ENCODE data around the gene PLBD2. TPM values are rescaled to one million over a fixed set of nuclear protein-coding genes. Genes with fewer than 3 reads are reported as not detected.

Gene PLBD2
- total RNA-seq, 6 experiments from 2014 or later: 49.8 to 64.3 (median 54.6) TPM

DNA sequence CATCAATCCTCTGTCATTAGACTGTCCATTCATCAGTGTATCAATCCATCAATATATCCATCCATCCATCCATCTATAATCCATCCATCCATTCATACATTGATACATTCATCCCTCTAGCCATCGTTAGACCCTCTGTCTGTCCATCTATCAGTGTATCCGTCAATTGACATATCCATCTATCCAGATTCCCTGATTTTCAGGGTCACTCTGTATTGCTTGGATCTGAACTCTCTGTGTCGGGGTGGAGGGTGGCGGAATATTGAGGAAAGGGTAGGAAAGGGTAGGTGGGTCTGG is 80.9 kb downstream of the PLBD2 start:
- Mint-ChIP-seq H3K27me3 (ENCODE audit: insufficient read depth) (peaks cover 5% of the 10 kb centered on the region), H3K27ac (no peak overlapping the region), H3K9me3 (no peaks in the 10 kb centered on the region), H3K36me3 (ENCODE audit: low read depth) (no peaks in the 10 kb centered on the region), H3K4me1 (ENCODE audit: low read depth) (no peaks in the 10 kb centered on the region), H3K4me3 (no peak overlapping the region)
- no peak for DNase-seq
- TF ChIP-seq CTCF (IDR thresholded peaks at IDR 0.05): no peak

DNA sequence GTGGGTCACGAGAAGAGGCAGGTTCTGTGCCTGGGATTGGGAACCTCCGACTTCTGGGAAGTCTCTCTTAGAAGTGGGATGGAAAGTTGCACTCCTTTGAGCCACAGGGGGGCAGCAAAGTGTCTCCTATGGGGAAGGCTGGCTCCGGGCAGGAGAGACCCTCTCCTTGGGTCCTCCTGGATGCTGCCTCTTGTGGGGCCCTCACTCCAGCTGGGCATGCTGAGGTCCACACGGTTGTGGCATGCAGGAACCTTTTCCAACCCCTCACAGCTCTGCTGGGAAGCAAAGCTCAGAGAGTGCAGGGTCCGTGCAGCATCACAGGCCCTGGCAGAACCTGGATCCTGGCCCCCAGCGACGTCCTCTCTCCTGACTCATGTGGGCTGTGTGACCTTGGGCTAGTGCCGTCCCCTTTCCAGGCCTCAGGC is 81.2 kb downstream of the PLBD2 start:
- H3K27me3 Mint-ChIP-seq (ENCODE audit: insufficient read depth): peaks cover 5% of the 10 kb centered on the region
- no peak overlapping the region for H3K27ac Mint-ChIP-seq
- no peak overlapping the region for H3K4me3 Mint-ChIP-seq
- peak; percentile 30 for DNase-seq
- H3K9me3 Mint-ChIP-seq: no peaks in the 10 kb centered on the region
- no peaks in the 10 kb centered on the region for H3K36me3 Mint-ChIP-seq (ENCODE audit: low read depth)
- TF ChIP-seq CTCF (IDR thresholded peaks at IDR 0.05): peak; percentile 82
- no peaks in the 10 kb centered on the region for H3K4me1 Mint-ChIP-seq (ENCODE audit: low read depth)

DNA sequence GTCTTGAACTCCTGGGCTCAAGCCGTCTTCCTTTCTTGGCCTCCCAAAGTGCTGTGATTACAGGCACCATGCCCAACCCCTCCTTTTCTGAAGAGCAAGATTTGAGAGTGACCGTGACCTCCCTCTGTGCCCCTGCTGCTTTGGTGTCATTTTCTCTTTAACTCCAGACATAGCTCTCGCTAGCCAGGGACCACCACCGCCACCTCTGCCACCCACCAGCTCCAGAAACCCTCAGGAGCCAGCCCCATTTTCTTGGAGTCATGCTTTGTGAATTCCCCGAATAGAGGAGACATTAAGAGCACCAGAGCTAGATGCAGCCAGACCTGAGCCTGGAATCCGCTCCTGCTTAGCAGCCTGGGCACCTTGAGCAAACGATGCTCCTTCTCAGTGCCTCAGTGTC is 81.9 kb downstream of the PLBD2 start:
- DNase-seq: no peak
- H3K27me3 Mint-ChIP-seq (ENCODE audit: insufficient read depth): peaks cover 7% of the 10 kb centered on the region
- TF ChIP-seq CTCF (IDR thresholded peaks at IDR 0.05): no peak
- no peak overlapping the region for H3K4me3 Mint-ChIP-seq
- no peaks in the 10 kb centered on the region for H3K4me1 Mint-ChIP-seq (ENCODE audit: low read depth)
- H3K36me3 Mint-ChIP-seq (ENCODE audit: low read depth): no peaks in the 10 kb centered on the region; the same call in 1 of the 2 replicates
- no peaks in the 10 kb centered on the region for H3K9me3 Mint-ChIP-seq
- H3K27ac Mint-ChIP-seq: no peak overlapping the region

Other genes with a start within 250 kb of the PLBD2 start
- not detected for gene RASAL1, start 222.8 kb upstream of the PLBD2 start, total RNA-seq (2021; fragmentation: NEBNext Ultra II Directional; extraction: Animal tissue kit (Norgen Biotek cat#: 25700))
- gene CFAP73, start 208.9 kb upstream of the PLBD2 start, total RNA-seq (2021; fragmentation: NEBNext Ultra II Directional; extraction: Animal tissue kit (Norgen Biotek cat#: 25700)): under 1 TPM in 1 of 6 experiments, not detected in 5; 0.17 TPM
- 10 to 100 TPM; 60.1 to 71.0 (median 61.9) TPM for gene DDX54, start 173.1 kb upstream of the PLBD2 start, total RNA-seq (2021; fragmentation: NEBNext Ultra II Directional; extraction: Animal tissue kit (Norgen Biotek cat#: 25700))
- gene RITA1, start 172.9 kb upstream of the PLBD2 start, total RNA-seq (2021; fragmentation: NEBNext Ultra II Directional; extraction: Animal tissue kit (Norgen Biotek cat#: 25700)): 10 to 100 TPM; 18.0 to 20.9 (median 18.7) TPM
- 10 to 100 TPM; 19.0 to 33.3 (median 20.6) TPM for gene TPCN1, start 137.1 kb upstream of the PLBD2 start, total RNA-seq (2021; fragmentation: NEBNext Ultra II Directional; extraction: Animal tissue kit (Norgen Biotek cat#: 25700))
- 1 to 10 TPM; 5.8 to 6.7 (median 6.3) TPM for gene SLC8B1, start 23.5 kb upstream of the PLBD2 start, total RNA-seq (2021; fragmentation: NEBNext Ultra II Directional; extraction: Animal tissue kit (Norgen Biotek cat#: 25700))
- not detected for gene SDS, start 45.3 kb downstream of the PLBD2 start, total RNA-seq (2021; fragmentation: NEBNext Ultra II Directional; extraction: Animal tissue kit (Norgen Biotek cat#: 25700))
- gene SDSL, start 63.8 kb downstream of the PLBD2 start, total RNA-seq (2021; fragmentation: NEBNext Ultra II Directional; extraction: Animal tissue kit (Norgen Biotek cat#: 25700)): 10 to 100 TPM in 4 of 6 experiments, 1 to 10 TPM in 2; 8.5 to 11.6 (median 10.4) TPM
- gene LHX5, start 113.3 kb downstream of the PLBD2 start, total RNA-seq (2021; fragmentation: NEBNext Ultra II Directional; extraction: Animal tissue kit (Norgen Biotek cat#: 25700)): not detected